DMS153 treated with DMSO at 0.1 percent for 48 hours (cell line): ENCODE results near the gene ATXN10.
"Not testable (repeated sequence)": the region's sequence is repeated elsewhere in the genome, so short reads cannot be mapped to it uniquely, and the experiment has no call there.

Source experiments
- DNase-seq: peaks from one replicate; lab custom pipeline; 2025; ENCODE audit not compliant: unreplicated experiment; lab: John Stamatoyannopoulos, UW

Gene ATXN10

DNA sequence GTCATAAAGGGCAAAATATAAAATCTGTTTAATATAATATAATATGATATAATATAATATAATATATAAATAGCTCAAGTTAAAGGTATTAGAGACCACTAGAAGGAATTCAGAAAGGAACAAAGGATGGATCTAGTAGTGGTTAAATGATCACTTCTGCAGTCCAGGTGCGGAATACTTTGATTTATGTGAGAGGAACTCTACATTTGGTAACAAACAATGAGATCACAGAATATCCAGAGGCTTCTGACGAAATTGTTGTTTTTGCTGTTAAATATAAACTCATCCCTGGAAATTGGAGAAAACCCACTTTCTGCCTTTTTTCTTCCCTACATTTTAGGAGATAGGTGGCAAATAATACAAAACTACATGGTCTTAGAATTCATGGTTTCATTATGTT, 36.0 kb downstream of the ATXN10 start:
- no peak for DNase-seq

DNA sequence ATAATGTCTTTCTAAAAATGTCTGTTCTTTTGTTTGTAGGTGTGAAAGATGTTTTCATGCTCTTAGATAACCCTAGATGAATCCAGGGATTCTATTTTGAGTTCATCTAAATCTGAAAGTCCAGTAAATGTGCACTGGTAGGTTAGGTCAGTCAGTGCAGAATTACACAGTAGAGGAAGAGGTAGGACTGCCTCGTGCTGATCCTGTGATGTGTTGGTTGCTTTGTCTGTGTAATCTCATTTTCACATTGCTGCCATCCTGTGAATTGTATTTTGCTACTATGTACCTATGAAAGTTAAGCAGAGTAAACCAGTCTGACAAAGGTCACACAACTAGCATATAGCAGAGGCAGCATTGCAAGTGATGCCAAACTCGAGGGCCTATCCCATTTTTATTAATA, 36.5 kb downstream of the ATXN10 start:
- DNase-seq, result no peak

DNA sequence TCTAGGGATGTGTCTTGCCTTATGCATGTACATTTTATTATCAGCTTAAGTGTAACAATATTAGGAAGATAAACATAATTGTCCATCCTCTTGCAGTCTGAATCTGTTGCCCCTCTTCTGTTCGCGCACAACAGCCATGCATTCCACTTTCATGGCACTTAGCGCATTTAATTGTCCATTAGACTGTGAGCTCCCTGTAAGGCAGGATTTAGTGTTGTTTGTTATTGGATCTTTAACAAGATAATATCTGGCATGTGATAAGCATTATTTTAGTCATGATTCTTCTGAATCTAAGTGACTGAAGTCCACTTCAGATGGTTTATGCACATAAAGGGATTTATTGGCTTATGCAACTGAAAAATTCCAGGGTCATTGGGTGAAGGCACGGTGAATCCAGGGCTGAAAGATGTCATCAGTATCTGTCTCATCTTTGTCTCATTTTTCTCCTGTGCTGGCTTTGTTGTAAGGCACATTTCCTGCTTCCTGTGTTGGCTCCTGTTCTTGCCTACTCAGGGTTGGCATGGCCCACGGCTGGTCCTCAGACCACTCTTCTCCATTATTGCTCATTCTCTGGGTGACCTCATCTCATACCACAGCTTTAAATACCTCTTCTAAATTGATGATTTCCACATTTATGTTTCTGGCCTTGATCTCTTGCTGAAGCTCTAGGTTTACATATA, 37.6 kb downstream of the ATXN10 start:
- DNase-seq, result no peak

DNA sequence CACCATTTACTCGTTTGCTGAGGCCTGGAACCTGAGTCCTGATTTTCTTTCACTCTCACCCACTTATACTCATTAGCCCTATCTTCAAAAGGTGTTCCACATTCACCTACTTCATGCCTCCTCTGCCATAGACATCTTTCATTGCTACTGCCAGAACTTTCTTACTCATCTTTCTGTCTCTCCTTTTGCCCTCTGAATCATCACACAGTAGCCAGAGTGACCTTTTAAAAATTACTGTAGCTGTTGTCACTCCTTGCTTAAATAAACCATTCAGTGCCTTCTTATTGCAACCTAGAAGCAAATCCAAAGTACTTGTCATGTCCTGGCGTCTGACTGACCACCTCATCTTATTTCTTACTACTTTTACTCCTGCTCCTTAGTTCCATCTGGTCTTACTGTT, 38.2 kb downstream of the ATXN10 start:
- no peak for DNase-seq

DNA sequence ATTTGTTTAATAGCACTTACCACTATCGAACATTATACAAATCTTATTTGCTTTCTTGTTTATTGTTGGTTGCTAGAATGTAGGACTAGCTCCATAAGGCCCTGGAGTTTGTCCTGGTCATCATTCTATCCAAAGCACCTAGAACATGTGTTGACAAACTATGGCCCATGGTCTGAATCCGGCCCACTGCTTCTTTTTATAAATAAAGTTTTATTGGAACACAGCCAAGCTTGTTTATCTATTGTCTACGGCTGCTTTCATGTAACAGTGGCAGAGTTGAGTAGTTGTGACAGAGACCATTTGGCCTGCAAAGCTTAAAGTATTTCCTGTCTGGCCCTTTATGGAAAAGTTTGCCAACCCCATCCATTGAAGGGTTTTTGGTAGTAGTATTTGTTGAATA, 38.8 kb downstream of the ATXN10 start:
- no peak for DNase-seq

DNA sequence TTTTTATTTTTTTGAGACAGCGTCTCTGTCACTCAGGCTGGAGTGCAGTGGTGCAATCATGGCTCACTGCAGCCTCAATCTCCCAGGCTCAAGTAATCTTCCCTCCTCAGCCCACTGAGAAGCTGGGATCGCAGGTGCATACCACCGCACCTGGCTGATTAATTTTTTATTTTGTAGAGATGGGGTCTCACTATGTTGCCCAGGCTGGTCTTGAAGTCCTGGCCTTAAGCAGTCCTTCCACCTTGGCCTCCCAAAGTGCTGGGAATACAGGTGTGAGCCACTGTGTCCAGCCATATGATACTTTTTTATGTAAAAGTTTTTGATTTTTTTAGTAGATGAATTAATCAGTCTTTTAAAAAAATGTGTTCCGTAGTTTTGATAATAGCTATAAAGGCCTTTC, 42.8 kb downstream of the ATXN10 start:
- DNase-seq, result not testable (repeated sequence)

DNA sequence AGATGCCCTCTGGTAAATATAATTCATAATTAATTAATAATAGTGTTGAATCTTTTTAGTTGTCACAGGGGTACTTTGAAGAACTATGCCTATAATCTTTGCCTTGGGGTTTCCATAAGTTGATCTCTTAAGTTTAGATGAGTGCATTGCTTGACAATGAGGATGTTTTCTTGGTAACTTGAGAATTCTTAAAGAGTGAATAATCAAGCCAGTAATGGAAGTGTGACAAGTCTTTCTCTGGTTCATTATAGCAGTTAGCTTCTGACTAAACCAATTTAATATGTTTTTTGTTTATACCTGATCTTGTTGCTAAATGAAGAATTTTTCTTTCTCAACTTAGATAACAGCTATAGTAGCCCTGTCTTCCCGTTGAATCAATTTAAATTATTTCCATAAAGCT, 46.2 kb downstream of the ATXN10 start:
- no peak for DNase-seq

DNA sequence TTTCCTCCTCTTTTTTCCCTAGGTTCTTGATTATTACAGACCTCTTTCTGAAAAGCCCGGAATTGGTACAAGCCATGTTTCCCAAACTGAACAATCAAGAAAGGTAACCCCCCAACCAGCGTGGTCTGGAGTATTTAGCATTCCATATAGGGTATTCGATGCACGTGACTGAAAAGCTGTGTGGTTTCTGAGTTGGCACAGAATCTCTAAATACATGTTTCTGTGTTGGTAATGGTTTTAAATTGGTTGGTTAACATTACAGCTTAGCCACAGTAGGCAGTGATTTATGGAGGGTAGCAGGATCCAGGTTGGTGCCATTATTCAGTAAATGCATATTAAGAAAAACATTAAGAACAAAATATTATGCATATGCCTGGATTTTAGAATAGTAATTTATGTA, 46.8 kb downstream of the ATXN10 start:
- no peak for DNase-seq

DNA sequence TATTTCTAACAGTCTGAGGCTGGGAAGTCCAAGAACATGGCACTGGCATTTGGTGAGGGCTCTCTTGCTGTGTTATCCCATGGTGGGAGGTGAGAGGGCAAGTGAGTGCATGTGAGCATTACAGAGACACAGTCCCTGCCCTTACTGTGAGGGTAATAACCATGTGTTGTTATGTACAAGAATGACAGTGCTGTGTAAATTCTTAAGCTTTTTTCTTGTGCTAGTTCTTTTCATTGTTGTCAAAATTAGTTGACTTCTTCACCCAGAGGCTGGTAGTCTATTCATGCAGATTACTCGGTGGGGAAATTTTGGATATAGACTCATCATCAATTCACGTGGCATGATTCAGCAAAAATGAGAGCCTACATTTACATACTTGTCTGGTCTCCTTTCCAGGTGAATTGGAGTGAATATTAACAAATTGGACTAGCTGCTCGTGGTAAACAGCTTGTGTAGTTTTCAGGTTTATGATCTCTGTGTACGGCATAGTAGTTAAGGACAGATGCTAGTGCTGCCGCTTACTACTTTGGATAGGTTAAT, 49.3 kb downstream of the ATXN10 start:
- DNase-seq, result no peak

DNA sequence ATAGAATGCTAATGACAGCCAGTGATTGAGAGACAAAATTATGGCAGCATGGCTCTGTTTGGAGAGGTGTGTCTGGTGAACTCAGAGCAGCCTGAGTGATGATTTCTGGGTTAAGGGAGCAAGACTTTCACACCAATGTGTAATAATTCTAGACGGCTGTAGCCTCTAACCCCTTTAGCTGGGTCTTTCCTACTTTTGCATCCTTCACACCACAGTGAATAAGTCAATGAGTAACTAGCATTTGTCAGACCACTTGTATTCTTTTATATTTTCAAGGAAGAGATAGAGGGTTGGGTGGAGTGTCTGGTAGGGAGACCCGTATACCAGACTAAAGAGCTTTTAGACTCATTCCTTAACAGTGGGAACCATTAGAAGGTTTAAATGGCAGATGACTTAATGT, 50.4 kb downstream of the ATXN10 start:
- no peak for DNase-seq

DNA sequence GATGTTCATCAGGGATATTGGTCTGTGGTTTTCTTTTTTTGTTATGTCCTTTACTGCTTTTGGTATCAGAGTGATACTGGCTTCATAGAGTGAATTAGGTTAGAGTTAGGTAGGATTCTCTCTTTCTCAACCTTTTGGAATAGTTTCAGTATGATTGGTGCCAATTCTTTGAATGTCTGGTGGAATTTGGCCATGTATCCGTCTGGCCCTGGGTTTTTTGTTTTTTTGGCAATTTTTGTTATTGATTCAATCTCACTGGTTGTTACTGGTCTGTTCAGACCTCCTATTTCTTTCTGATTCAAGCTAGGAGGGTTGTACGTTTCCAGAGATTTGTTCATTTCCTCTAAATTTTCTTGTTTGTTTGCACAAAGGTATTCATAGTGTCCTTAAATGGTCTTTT, 54.4 kb downstream of the ATXN10 start:
- no peak for DNase-seq

DNA sequence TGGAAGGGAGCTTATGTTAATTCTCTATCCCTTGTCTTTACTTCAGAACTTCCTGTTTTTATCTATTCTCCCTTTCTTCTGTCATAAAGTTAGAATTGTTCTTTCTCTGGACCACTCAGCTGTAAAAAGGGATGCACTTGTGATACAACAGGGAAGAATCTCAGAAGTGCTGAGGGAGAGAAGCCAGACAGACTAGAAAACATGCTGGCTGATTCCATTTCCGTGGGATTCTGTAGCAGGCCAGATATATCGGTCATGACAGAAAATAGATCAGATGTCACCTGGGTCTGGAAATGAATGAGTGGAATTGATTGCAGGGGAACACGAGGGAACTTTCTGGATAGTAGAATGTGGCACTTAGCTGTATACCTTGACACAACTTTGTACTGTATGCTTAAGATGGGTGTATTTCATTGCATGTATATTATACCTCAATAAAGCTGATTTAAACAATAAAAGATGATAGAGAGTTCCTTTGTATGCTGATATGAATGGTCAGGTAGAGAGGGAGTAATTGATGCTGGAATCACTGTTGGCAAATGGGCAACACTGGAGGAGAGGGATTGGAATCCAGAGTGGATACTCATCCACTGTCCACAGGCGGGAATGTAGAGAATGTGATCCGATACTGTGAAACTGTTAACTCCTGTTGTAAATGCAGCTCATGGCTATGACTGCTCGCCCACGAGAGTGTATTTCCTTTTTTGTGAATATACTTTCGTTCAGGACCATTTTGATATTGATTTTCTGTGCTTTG, 59.6 kb downstream of the ATXN10 start:
- DNase-seq, result no peak

DNA sequence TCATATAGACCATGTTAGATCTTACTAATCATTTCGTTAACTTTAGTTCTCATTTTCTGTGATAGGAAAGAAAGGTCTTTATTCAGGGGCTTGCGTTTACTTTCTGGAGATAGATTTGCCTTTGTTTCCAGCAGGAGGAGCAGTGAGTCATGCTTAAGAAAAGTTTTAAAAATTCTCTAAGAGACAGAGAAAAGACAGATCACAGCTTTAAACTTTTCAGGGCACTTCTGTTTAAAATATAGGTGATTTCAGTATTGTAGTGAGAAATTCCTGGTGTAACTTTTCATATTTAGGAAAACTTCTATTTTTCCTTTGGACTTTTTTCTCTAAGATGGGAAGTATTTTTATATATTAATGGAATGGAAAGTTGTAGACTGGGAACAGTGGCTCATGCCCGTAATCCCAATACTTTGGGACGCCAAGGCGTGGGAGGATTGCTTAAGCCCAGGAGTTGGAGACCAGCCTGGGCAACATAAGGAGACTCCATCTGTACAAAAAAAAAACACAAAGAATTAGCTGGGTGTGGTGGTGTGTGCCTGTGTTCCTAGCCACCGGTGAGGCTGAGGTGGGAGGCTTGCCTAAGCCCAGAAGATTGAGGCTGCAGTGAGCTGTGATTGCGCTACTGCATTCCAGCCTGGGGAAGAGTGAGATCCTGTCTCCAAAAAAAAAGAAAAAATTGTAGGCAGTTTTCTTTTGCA, 60.3 kb downstream of the ATXN10 start:
- no peak for DNase-seq

DNA sequence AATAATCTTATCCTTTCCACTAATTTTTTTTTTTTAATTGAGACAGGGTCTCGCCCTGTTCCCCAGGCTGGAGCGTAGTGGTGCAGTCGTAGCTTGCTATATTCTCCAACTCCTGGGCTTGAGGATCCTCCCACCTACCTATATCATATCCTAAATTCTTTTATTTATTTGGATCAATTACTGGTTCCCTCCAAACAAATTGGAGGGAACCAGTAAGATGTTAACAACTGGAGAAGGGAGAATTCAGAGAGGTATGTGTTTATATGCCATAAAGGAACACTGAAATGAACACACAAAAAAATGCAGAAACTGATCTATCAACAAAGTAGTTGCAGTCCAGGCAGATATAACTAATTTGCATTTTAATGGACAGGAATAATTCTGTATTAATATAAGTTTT, 63.6 kb downstream of the ATXN10 start:
- DNase-seq, result no peak

DNA sequence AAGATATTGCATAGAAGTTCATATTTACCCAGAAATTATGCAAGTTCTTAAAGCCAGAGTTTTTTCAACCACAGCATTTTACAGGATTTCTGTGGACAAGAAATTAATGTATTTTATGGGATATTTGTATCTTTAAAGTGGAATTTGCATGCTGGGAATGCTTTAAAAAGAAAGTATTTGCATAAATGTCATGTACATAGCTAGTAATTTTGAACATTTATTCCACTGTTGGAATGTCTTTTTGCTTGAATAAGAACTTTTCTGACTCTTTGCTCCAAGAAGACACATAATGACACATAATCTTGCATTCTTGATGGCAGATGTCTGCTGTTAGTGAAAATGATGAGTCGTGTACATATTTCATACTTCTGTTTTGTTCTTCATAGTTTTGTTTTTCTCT, 66.6 kb downstream of the ATXN10 start:
- DNase-seq, result no peak

DNA sequence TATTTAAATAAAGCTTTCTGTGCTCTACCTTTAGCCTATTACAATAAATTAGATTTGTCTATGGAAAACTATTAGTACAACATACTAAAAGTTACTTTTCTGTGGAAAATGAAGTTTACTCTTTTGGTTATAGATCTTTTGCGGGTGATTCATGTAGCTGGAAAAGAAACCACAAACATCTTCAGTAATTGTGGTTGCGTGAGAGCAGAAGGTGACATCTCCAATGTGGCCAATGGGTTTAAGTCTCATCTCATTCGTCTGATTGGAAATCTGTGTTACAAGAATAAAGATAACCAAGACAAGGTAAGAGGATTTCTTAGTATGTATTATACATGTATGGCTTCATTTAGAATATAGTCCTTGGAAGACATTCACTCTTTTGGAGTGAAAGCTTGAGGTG, 68.6 kb downstream of the ATXN10 start:
- no peak for DNase-seq

DNA sequence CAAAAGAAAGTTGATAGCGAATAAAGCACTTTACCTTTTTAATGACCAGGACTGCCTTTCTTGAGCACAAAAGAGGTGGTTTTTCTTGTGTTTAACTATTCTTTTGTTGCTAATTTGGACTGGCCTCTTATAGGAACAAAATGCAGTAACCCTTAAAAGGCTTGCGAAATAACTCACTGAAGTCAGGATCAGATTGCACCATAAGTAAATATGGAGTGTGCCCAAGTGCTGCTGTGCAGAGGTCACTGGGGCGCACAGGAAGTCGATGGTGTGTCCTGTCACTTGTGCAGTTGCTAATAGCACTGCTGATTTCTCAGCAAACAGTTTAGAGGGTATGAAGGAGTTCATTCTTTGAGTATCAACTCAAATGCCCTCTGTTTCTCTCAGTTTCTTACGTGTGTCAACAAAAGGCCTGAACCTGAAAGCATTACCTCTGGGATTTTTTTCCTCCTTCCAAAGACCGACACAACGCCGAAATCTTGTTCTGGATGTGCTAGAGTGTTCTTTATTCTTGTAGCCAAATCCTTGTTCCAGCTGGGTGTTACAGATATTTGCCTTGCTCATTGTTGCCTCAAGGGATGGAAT, 71.3 kb downstream of the ATXN10 start:
- peak; percentile 57 for DNase-seq

DNA sequence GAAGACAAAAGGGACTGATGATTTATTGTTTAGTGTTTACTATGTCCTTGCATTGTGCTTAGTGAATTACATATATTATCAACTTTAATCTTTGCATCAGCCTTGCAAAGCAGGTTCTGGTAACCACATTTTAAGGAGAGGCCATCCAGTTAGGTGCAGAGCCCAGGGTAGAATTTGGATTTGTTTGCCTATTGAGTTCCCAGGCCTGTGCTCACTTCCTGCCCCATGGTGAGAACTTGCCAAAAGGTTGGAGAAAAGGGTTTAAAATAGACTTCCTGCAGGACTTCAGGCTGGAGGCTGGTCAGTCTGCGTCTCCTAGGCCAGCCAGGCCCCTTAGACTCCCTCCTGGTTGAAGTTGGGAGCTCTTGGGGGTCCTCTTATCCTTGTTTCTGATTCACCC, 72.1 kb downstream of the ATXN10 start:
- no peak for DNase-seq

DNA sequence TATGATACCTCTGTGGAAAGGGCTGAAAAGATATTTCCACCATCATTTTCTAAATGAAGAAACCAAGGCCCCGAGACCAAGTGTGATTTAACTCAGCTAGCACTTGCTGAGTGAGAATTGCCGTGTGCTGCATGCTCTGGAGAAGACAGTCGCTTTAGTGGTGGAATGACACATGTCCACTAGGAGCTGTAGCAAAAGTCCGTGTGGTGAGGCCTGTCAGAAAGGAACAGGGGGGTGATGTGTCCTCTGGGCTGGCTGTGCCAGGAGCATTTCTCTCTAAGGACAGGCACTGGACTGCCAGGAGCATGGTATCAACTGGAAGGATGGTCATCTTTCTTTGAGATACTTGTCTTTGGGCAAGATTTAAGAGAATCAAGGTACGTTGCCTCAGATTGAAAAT, 72.8 kb downstream of the ATXN10 start:
- no peak for DNase-seq

DNA sequence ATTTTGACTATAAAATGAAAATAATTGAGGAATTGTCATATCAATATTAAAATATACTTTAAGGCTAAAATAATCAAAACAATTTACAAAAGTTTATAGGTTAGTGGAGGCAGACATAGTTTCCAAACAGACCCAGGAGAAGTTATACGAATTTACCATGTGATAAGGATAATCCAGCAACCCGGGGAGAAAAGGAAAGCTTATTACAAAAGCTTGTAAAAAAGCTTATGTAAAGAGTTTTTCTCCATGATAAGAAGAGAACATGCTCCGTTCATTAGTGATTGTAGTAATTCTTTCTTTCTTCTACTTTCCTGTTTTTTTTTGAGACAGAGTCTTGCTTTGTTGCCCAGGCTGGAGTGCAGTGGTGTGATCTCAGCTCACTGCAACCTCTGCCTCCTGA, 79.0 kb downstream of the ATXN10 start:
- DNase-seq, result no peak

DNA sequence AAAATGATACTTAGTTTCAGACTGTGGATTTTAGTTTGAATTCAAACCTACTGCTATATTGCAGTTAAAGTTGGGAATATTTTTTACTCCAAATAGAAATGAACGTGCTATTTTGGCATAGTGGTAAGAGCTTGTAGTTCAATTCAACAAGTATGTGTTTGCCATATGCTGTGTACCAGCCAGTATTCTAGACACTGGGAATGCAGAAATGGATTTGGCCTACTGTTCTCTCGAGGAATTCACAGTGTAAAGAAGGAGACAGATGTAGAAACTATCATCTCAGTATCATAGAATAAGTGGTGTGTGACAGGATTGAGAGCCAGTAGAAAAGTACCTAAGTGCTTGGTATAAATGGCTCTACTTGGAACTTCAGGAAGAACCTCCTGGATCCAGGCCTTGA, 80.4 kb downstream of the ATXN10 start:
- DNase-seq, result no peak

DNA sequence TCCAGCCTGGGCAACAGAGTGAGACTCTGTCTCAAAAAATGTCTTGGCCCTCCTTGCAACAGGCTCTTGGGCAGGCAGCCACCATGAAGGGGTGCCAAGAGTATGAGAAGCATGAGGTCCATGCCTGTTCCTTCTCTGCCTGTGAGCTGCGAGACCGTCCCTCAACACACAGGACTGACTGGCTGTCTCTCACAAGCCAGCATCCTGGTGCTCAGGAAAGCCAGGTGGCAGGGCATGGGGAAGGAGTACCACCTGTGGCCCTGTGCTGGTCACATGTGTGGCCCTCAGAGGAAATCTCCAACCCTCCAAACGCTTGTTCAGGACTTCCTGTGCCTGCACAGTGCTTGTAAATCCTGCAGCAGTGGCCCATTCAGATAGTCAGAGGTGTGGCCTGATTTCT, 83.2 kb downstream of the ATXN10 start:
- no peak for DNase-seq
